RWPE2 (cell line): ENCODE results near the gene SLC16A5.

Source experiments
- ATAC-seq: fragments of 200-7000 bp; cut with Tn5 transposase; 3 replicates; pipeline ENCODE4 v1.9.1; 2021; ENCODE audit warnings: low read depth
- DNase-seq: peaks from one replicate; pipeline ENCODE4 v3.0.0-alpha.2; 2020; ENCODE audit warnings: low spot score
- H3K27ac ChIP-seq: fragments of 450-650 bp; 2 replicates; pipeline ENCODE4 v1.5.1; 2017; ENCODE audit warnings: mild to moderate bottlenecking; ENCODE audit not compliant: poor library complexity, severe bottlenecking
- H3K27me3 ChIP-seq: fragments of 250-450 bp; sonication (Bioruptor Pico); 2 replicates; pipeline ENCODE4 v1.5.1; 2021; ENCODE audit warnings: mild to moderate bottlenecking, moderate library complexity; ENCODE audit not compliant: insufficient read depth, poor library complexity, severe bottlenecking
- H3K36me3 ChIP-seq: fragments of 250-450 bp; sonication (Bioruptor Pico); 2 replicates; pipeline ENCODE4 v1.5.1; 2020; ENCODE audit warnings: low read depth, mild to moderate bottlenecking, moderate library complexity
- H3K4me1 ChIP-seq: fragments of 250-450 bp; sonication (Bioruptor Pico); 2 replicates; pipeline ENCODE4 v1.5.1; 2021; ENCODE audit warnings: mild to moderate bottlenecking, moderate library complexity; ENCODE audit not compliant: insufficient read depth, poor library complexity, severe bottlenecking
- H3K4me3 ChIP-seq: fragments of 250-450 bp; sonication (Bioruptor Pico); 2 replicates; pipeline ENCODE4 v1.5.1; 2021; ENCODE audit warnings: mild to moderate bottlenecking, moderate library complexity; ENCODE audit not compliant: severe bottlenecking
- H3K9me3 ChIP-seq: fragments of 250-450 bp; sonication (Bioruptor Pico); 2 replicates; pipeline ENCODE4 v1.5.1; 2021; ENCODE audit warnings: mild to moderate bottlenecking, moderate library complexity; ENCODE audit not compliant: severe bottlenecking
- CTCF ChIP-seq: fragments of 450-650 bp; IDR thresholded peaks from one replicate; pipeline ENCODE4 v1.5.1; 2017; ENCODE audit warnings: mild to moderate bottlenecking, moderate library complexity; ENCODE audit not compliant: poor library complexity, severe bottlenecking

SLC16A5 gene

GRCh38 chr17:75046407-75047289 lies 41.1 kb upstream of the SLC16A5 start, which contains the start of the genes ATP5PD and KCTD2:
TSS of gene ATP5PD (minus strand) at chr17:75046969. CDS start at chr17:75042650, 4,319 bp downstream.
TSS of gene KCTD2 (plus strand) at chr17:75047225. CDS start at chr17:75047251, 26 bp downstream.
- peaks cover 13% of the 10 kb centered on the region for H3K4me1 ChIP-seq
- peak within 1 kb of the TSS; percentile 72 for H3K27ac ChIP-seq
- TF ChIP-seq CTCF = no peak
- ATAC-seq (peak; percentile 95), DNase-seq (peak; percentile 96)
- peaks cover 37% of the 10 kb centered on the region for H3K36me3 ChIP-seq
- H3K27me3 ChIP-seq = no peaks in the 10 kb centered on the region
- peak within 1 kb of the TSS; percentile 93 for H3K4me3 ChIP-seq
- no peaks in the 10 kb centered on the region for H3K9me3 ChIP-seq

GRCh38 chr17:75047398-75048098 lies 40.2 kb upstream of the SLC16A5 start:
- DNase-seq (no peak), ATAC-seq (no peak)
- Histone ChIP-seq H3K27ac (peak overlapping the region; percentile 72), H3K4me3 (peak overlapping the region; percentile 93), H3K4me1 (peaks cover 13% of the 10 kb centered on the region), H3K36me3 (peaks cover 37% of the 10 kb centered on the region), H3K9me3 (no peaks in the 10 kb centered on the region), H3K27me3 (no peaks in the 10 kb centered on the region)
- no peak for TF ChIP-seq CTCF

GRCh38 chr17:75048249-75048878 lies 39.4 kb upstream of the SLC16A5 start:
- peak overlapping the region; percentile 72 for H3K27ac ChIP-seq
- H3K4me3 ChIP-seq = peak overlapping the region; percentile 93
- no peaks in the 10 kb centered on the region for H3K9me3 ChIP-seq
- H3K36me3 ChIP-seq = peaks cover 43% of the 10 kb centered on the region
- DNase-seq = no peak
- no peaks in the 10 kb centered on the region for H3K27me3 ChIP-seq
- peaks cover 13% of the 10 kb centered on the region for H3K4me1 ChIP-seq
- ATAC-seq = no peak
- no peak for TF ChIP-seq CTCF

- Histone ChIP-seq H3K4me3 (no peak overlapping the region), H3K27ac (peak overlapping the region; percentile 72), H3K27me3 (no peaks in the 10 kb centered on the region), H3K4me1 (peaks cover 13% of the 10 kb centered on the region), H3K36me3 (peaks cover 50% of the 10 kb centered on the region), H3K9me3 (no peaks in the 10 kb centered on the region)
- DNase-seq = no peak
- no peak for TF ChIP-seq CTCF
- no peak for ATAC-seq
Observed at GRCh38 chr17:75049057-75049456, 38.7 kb upstream of the SLC16A5 start.
